PC-3 (cell line): ENCODE measurements around the gene NELFA. TPM values are rescaled to one million over a fixed set of nuclear protein-coding genes. Genes with fewer than 3 reads are reported as not detected.

ENCODE experiments used
- ATAC-seq: fragments of 200-7000 bp; cut with Tn5 transposase; 2 replicates; pipeline ENCODE4 v1.9.1; 2020; ENCODE audit warnings: mild to moderate bottlenecking, moderate library complexity
- BruUV-seq: library from RNA; stranded (reverse); fragments of 400-500 nt; replicated peaks from 2 replicates; lab custom pipeline; 2021; lab: Mats Ljungman, UMichigan
- CTCF ChIA-PET: fragments of 300-600 bp; sonication (Branson Sonifier 250); formaldehyde crosslinking; loops from one replicate; lab custom pipeline; 2022; ENCODE audit warnings: antibody characterized with exemption; lab: Charles Lee
- POLR2A ChIA-PET: fragments of 300-600 bp; sonication (Branson Sonifier 250); formaldehyde crosslinking; loops from one replicate; lab custom pipeline; 2022; ENCODE audit warnings: antibody characterized with exemption; ENCODE audit not compliant: unreplicated experiment; lab: Charles Lee
- DNase-seq: peaks from one replicate; pipeline ENCODE4 v3.0.0-alpha.2; 2015
- H2AFZ ChIP-seq: fragments of 300-600 bp; sonication (generic); 2 replicates; pipeline ENCODE4 v1.6.0; 2016; ENCODE audit warnings: antibody characterized with exemption, low read length
- H3F3A ChIP-seq: fragments of 300-600 bp; sonication (generic); one replicate; pipeline ENCODE4 v1.6.0; 2017; ENCODE audit warnings: antibody characterized with exemption, low read length, control low read depth, mild to moderate bottlenecking; ENCODE audit not compliant: unreplicated experiment
- H3K27ac ChIP-seq: fragments of 300-600 bp; sonication (generic); 2 replicates; pipeline ENCODE4 v1.5.1; 2016; ENCODE audit warnings: mild to moderate bottlenecking, low read length
- H3K27me3 ChIP-seq: fragments of 300-600 bp; sonication (generic); 2 replicates; pipeline ENCODE4 v1.6.1; 2016; ENCODE audit warnings: low read length, mixed read lengths
- H3K36me3 ChIP-seq: fragments of 300-600 bp; sonication (generic); 2 replicates; pipeline ENCODE4 v1.6.1; 2016; ENCODE audit warnings: low read depth, mixed run types, low read length, mixed read lengths
- H3K4me1 ChIP-seq: fragments of 300-600 bp; sonication (generic); 2 replicates; pipeline ENCODE4 v1.5.1; 2016; ENCODE audit warnings: low read length; ENCODE audit not compliant: insufficient read depth
- H3K4me2 ChIP-seq: fragments of 300-600 bp; sonication (generic); 2 replicates; pipeline ENCODE4 v1.6.0; 2016; ENCODE audit warnings: low read length
- H3K4me3 ChIP-seq: fragments of 300-600 bp; sonication (generic); 2 replicates; pipeline ENCODE4 v1.5.1; 2016; ENCODE audit warnings: mild to moderate bottlenecking, low read length, mixed read lengths
- H3K79me2 ChIP-seq: fragments of 300-600 bp; sonication (generic); 2 replicates; pipeline ENCODE4 v1.6.1; 2017; ENCODE audit warnings: low read length, mixed read lengths
- H3K9ac ChIP-seq: fragments of 300-600 bp; sonication (generic); 2 replicates; pipeline ENCODE4 v1.6.0; 2016; ENCODE audit warnings: mild to moderate bottlenecking, low read length
- H3K9me2 ChIP-seq: fragments of 300-600 bp; sonication (generic); replicated peaks from 2 replicates; pipeline ENCODE4 v1.6.1; 2016; ENCODE audit warnings: mixed run types, low read length, mixed read lengths
- H3K9me3 ChIP-seq: fragments of 300-600 bp; sonication (generic); 2 replicates; pipeline ENCODE4 v1.6.1; 2016; ENCODE audit warnings: low read length, mixed read lengths
- H4K20me1 ChIP-seq: fragments of 300-600 bp; sonication (generic); 2 replicates; pipeline ENCODE4 v1.6.1; 2016; ENCODE audit warnings: low read length, mixed read lengths
- EZH2 ChIP-seq: fragments of 300-600 bp; sonication (generic); IDR thresholded peaks from one replicate; pipeline ENCODE4 v1.6.1; 2017; ENCODE audit warnings: antibody characterized with exemption, mild to moderate bottlenecking, low read length; ENCODE audit not compliant: unreplicated experiment
- EZH2phosphoT487 ChIP-seq: fragments of 300-600 bp; sonication (generic); IDR thresholded peaks from 2 replicates; pipeline ENCODE4 v1.6.1; 2018; ENCODE audit warnings: mild to moderate bottlenecking, antibody characterized with exemption, low read length, borderline replicate concordance
- intact Hi-C: fragments of 100-400 bp; cut with micrococcal nuclease; formaldehyde crosslinking; loops from 2 replicates; pipeline ENCODE4 v1.9.0; 2023
- total RNA-seq: library from RNA; depleted of rRNA; stranded (reverse); fragments of >200 nt; gene quantifications from 2 replicates; pipeline ENCODE4 v1.2.3, GENCODE V29; 2014
- TF ChIP-seq, protein P1 (sequence below): fragments of 300-600 bp; sonication (generic); conservative IDR thresholded peaks from 2 replicates; pipeline ENCODE4 v1.5.1; 2017; ENCODE audit warnings: antibody characterized with exemption, low read depth, mild to moderate bottlenecking, low read length

NELFA gene
- total RNA-seq, 1 experiment from 2014 or later, result 30.0 TPM

DNA sequence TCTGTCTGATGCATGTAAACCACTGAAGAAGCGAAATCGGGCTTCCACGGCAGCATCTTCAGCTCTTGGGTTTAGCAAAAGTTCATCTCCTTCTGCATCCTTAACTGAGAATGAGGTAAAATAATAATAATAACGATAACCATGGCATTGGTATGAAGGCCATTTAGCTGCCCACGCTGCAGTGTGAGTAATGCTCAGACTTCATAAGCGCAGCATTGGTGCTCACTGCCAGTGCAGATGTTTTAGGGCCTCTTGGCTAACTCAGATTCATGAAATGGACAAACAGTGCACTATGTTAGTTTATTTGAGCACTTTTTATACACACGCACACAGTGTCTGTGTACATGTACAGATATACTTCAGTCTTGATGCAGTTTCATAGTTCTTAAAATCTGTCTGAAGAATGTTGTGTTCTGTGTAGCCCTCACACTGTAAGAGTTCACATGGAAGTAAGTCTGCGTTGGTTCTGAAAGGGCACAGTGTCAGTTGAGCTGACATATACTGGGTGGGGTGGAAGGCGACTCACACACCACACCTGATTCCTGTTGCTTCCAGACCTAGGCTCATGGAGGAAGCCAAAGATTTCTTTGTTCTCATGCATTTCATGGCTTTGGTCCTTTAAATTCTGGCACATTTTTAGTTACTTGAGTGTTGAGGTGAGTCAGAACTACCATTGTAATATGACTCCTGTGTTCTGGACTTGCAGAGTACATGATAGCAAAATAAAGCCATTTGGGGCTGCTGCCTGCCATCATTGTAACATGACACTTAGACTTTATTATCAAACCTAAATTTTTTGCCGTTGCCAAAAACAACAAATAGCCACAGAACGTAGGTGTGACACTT, 68.9 kb downstream of the NELFA start:
- Histone ChIP-seq H3K27ac (peak overlapping the region; percentile 70), H3K4me2 (peak overlapping the region; percentile 67), H3K36me3 (peaks cover 42% of the 10 kb centered on the region), H3K27me3 (no peaks in the 10 kb centered on the region), H3K4me1 (peaks cover 27% of the 10 kb centered on the region), H3K9me3 (no peaks in the 10 kb centered on the region), H3F3A (peaks cover 9% of the 10 kb centered on the region), H3K79me2 (peaks cover 3% of the 10 kb centered on the region; the same call in 1 of the 2 replicates), H3K9ac (peak overlapping the region; percentile 4; the same call in 1 of the 2 replicates), H4K20me1 (no peaks in the 10 kb centered on the region), H2AFZ (no peak overlapping the region), H3K4me3 (0 out of 2 replicates have a peak overlapping the region, but pooled peaks have one; percentile 29), H3K9me2 (no peaks in the 10 kb centered on the region)
- BruUV-seq, result no TSS peak
- ChIA-PET CTCF (interaction anchor here (0.5 kb wide), 1 partner anchor 476 kb away, joined by 3 read pairs; no protein-coding TSS in a partner anchor), POLR2A (interaction anchor here (0.7 kb wide), 1 partner anchor 10 kb away, joined by 3 read pairs; no protein-coding TSS in a partner anchor)
- intact Hi-C loops, result loop anchor here (5.0 kb wide), 1 partner anchor 267 kb away; no protein-coding TSS in a partner anchor
- ATAC-seq (peak; percentile 93), DNase-seq (peak; percentile 91)
- TF ChIP-seq EZH2phosphoT487 (no peak), EZH2 (no peak)
- TF ChIP-seq, protein P1, sequence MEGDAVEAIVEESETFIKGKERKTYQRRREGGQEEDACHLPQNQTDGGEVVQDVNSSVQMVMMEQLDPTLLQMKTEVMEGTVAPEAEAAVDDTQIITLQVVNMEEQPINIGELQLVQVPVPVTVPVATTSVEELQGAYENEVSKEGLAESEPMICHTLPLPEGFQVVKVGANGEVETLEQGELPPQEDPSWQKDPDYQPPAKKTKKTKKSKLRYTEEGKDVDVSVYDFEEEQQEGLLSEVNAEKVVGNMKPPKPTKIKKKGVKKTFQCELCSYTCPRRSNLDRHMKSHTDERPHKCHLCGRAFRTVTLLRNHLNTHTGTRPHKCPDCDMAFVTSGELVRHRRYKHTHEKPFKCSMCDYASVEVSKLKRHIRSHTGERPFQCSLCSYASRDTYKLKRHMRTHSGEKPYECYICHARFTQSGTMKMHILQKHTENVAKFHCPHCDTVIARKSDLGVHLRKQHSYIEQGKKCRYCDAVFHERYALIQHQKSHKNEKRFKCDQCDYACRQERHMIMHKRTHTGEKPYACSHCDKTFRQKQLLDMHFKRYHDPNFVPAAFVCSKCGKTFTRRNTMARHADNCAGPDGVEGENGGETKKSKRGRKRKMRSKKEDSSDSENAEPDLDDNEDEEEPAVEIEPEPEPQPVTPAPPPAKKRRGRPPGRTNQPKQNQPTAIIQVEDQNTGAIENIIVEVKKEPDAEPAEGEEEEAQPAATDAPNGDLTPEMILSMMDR, result no peak

DNA sequence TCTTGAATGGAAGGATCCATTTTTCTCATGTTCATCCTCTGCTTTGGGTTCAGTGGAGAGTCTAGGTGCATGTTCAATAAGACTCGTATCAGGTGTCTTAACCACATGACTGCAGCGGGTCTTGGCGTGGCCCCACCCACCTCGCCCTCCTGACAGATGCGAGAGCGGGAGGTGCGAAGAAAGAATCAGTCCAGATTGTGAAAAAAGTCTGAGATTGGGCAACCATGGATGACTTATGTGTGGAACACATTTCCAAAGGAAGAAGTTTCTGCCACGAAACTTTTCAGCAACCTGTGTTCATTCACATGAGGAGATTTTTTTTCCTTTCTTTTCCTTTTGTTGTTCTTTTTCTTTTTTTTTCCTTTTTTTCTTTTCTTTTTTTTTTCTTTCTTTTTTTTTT, 70.7 kb downstream of the NELFA start:
- intact Hi-C loops, result no loop called here
- no peak overlapping the region for H2AFZ ChIP-seq
- CTCF ChIA-PET, result no interaction called here
- H3K27ac ChIP-seq, result no peak overlapping the region
- H3K4me2 ChIP-seq, result no peak overlapping the region
- no peaks in the 10 kb centered on the region for H3K27me3 ChIP-seq
- no peak overlapping the region for H3K9ac ChIP-seq
- BruUV-seq, result no TSS peak
- ATAC-seq (no peak), DNase-seq (no peak)
- H3K79me2 ChIP-seq, result peaks cover 3% of the 10 kb centered on the region; the same call in 1 of the 2 replicates
- peaks cover 9% of the 10 kb centered on the region for H3F3A ChIP-seq
- POLR2A ChIA-PET, result no interaction called here
- no peak overlapping the region for H3K4me3 ChIP-seq
- no peaks in the 10 kb centered on the region for H3K9me2 ChIP-seq
- peaks cover 25% of the 10 kb centered on the region for H3K36me3 ChIP-seq
- H3K4me1 ChIP-seq, result peaks cover 27% of the 10 kb centered on the region
- no peaks in the 10 kb centered on the region for H3K9me3 ChIP-seq
- no peaks in the 10 kb centered on the region for H4K20me1 ChIP-seq
- TF ChIP-seq EZH2 (no peak), EZH2phosphoT487 (no peak)
- TF ChIP-seq, protein P1, result no peak

DNA sequence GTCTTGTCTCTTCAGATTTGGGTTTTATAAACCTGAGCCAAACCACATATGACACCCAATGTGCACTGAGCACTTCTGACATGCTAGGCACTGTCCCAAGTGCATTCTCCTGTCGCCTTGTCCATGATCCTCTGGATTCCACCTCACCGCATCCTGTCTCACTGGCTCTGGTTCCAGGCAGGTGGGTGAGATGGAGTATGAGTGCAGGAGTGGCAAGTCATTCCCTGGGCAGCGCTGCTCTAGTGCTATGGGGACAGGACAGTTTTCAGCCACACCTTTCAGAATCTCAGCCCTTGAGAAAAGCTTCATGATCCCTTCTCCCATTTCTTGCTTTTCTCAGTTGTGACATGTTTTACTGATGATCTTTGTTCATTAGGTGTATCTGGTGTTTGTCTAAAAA, 71.2 kb downstream of the NELFA start:
- Histone ChIP-seq H4K20me1 (no peaks in the 10 kb centered on the region), H3K4me3 (no peak overlapping the region), H3K4me1 (peaks cover 27% of the 10 kb centered on the region), H2AFZ (no peak overlapping the region), H3K27ac (no peak overlapping the region), H3K27me3 (no peaks in the 10 kb centered on the region), H3K36me3 (peaks cover 20% of the 10 kb centered on the region), H3F3A (peaks cover 9% of the 10 kb centered on the region), H3K9me3 (no peaks in the 10 kb centered on the region), H3K9me2 (no peaks in the 10 kb centered on the region), H3K79me2 (peaks cover 3% of the 10 kb centered on the region; the same call in 1 of the 2 replicates), H3K4me2 (no peak overlapping the region), H3K9ac (no peak overlapping the region)
- DNase-seq (no peak), ATAC-seq (no peak)
- ChIA-PET CTCF (no interaction called here), POLR2A (no interaction called here)
- no peak for TF ChIP-seq EZH2
- TF ChIP-seq, protein P1, result no peak
- no peak for TF ChIP-seq EZH2phosphoT487
- intact Hi-C loops, result no loop called here
- no TSS peak for BruUV-seq
